GM12878 (cell line): ENCODE measurements around the gene LRRFIP2. TPM values are rescaled to one million over a fixed set of nuclear protein-coding genes. Genes with fewer than 3 reads are reported as not detected.
A peak's percentile ranks its signal among the peaks of the same experiment; 100 is the strongest.

ENCODE experiments used
- ATAC-seq: fragments of 200-7000 bp; cut with Tn5 transposase; 3 replicates; pipeline ENCODE4 v1.9.1; 2020; ENCODE audit warnings: mild to moderate bottlenecking, moderate library complexity
- BruUV-seq: library from RNA; stranded (reverse); fragments of 400-500 nt; replicated peaks from 2 replicates; lab custom pipeline; 2021; lab: Mats Ljungman, UMichigan
- CTCF ChIA-PET: fragments of 300-600 bp; sonication (Branson Sonifier 250); formaldehyde crosslinking; extraction: SDS; loops from one replicate; lab custom pipeline; 2021; ENCODE audit warnings: inconsistent platforms; lab: Yijun Ruan, JAX
- POLR2A ChIA-PET: fragments of 350-600 bp; formaldehyde crosslinking; extraction: SDS; loops from one replicate; lab custom pipeline; 2021; ENCODE audit warnings: inconsistent platforms; lab: Charles Lee
- RAD21 ChIA-PET: fragments of 300-600 bp; sonication (Branson Sonifier 250); formaldehyde crosslinking; loops from one replicate; lab custom pipeline; 2023; ENCODE audit warnings: antibody characterized with exemption; ENCODE audit not compliant: unreplicated experiment; lab: Charles Lee
- SMC1A ChIA-PET: fragments of 300-600 bp; sonication (Branson Sonifier 250); formaldehyde crosslinking; loops from one replicate; lab custom pipeline; 2023; ENCODE audit not compliant: unreplicated experiment, uncharacterized antibody; lab: Charles Lee
- DNase-seq: peaks from one replicate; pipeline ENCODE4 v3.0.0-alpha.2; 2011; ENCODE audit warnings: low read depth, low spot score
- FAIRE-seq: peaks from 3 replicates; lab custom pipeline; 2011; peaks lifted over from hg19 to GRCh38; lab: Jason Lieb, UNC
- H2AFZ ChIP-seq: 2 replicates; pipeline ENCODE4 v1.6.0; 2011; ENCODE audit warnings: low read depth, low read length, control low read depth; ENCODE audit not compliant: control insufficient read depth
- H3K27ac ChIP-seq: 2 replicates; pipeline ENCODE4 v1.5.1; 2011; ENCODE audit warnings: control low read depth; ENCODE audit not compliant: control insufficient read depth, insufficient read depth
- H3K27me3 ChIP-seq, 2 experiments: replicated peaks in 1 of 2; 2 replicates each; pipeline versions ENCODE4 v1.6.0 to v1.6.1; 2011; ENCODE audit warnings: low read length in 1 of 2; ENCODE audit not compliant: control insufficient read depth in 2 of 2, insufficient read depth in 2 of 2
- H3K36me3 ChIP-seq, 2 experiments: 2 replicates each; pipeline ENCODE4 v1.5.1; 2011; ENCODE audit warnings: low read length in 1 of 2; ENCODE audit not compliant: control insufficient read depth in 2 of 2, insufficient read depth in 2 of 2
- H3K4me1 ChIP-seq: 2 replicates; pipeline ENCODE4 v1.6.1; 2011; ENCODE audit warnings: mild to moderate bottlenecking, low read length, moderate library complexity, mixed read lengths; ENCODE audit not compliant: control insufficient read depth, insufficient read depth
- H3K4me2 ChIP-seq: 2 replicates; pipeline ENCODE4 v1.6.0; 2011; ENCODE audit warnings: control low read depth; ENCODE audit not compliant: control insufficient read depth, insufficient read depth
- H3K4me3 ChIP-seq: fragments of 200-600 bp; sonication (generic); 2 replicates; pipeline ENCODE4 v1.5.1; 2016
- H3K79me2 ChIP-seq: 2 replicates; pipeline ENCODE4 v1.6.0; 2011; ENCODE audit warnings: low read length; ENCODE audit not compliant: control insufficient read depth, insufficient read depth
- H3K9ac ChIP-seq: 2 replicates; pipeline ENCODE4 v1.8.0; 2011; ENCODE audit warnings: low read length, control low read depth, mixed read lengths; ENCODE audit not compliant: control insufficient read depth, insufficient read depth
- H3K9me3 ChIP-seq: replicated peaks from 3 replicates; pipeline ENCODE4 v1.5.1; 2011; ENCODE audit warnings: mild to moderate bottlenecking, low read length; ENCODE audit not compliant: control insufficient read depth, insufficient read depth
- H4K20me1 ChIP-seq: 2 replicates; pipeline ENCODE4 v1.6.0; 2011; ENCODE audit not compliant: control insufficient read depth, insufficient read depth
- RCOR1 ChIP-seq: conservative IDR thresholded peaks from 2 replicates; pipeline ENCODE4 v1.6.1; 2012; ENCODE audit warnings: low read depth, low read length, improper control_type of control experiment
- RUNX3 ChIP-seq: IDR thresholded peaks from 2 replicates; pipeline ENCODE4 v1.6.1; 2012; ENCODE audit warnings: low read length, inconsistent platforms
- STAT1 ChIP-seq: fragments of 450-650 bp; conservative IDR thresholded peaks from 2 replicates; pipeline ENCODE4 v1.6.1; 2014; ENCODE audit warnings: antibody characterized with exemption, mild to moderate bottlenecking
- WGBS: methylation state at CpG from one replicate; pipeline ENCODE4 v1.1.6; 2016; ENCODE audit warnings: low lambda C conversion rate; ENCODE audit not compliant: insufficient replicate concordance, insufficient coverage; ENCODE audit errors: missing lambda C conversion rate; 5-methylcytosine and 5-hydroxymethylcytosine counted together
- in situ Hi-C: fragments of 300-500 bp; cut with MboI; formaldehyde crosslinking; loops from 9 replicates; pipeline ENCODE4 v1.14.3; 2018; ENCODE audit warnings: mixed read lengths
- intact Hi-C: fragments of 100-400 bp; cut with micrococcal nuclease; formaldehyde crosslinking; loops from one replicate; pipeline ENCODE4 v1.14.2; 2022; ENCODE audit not compliant: unreplicated experiment
- polyA plus RNA-seq, 11 experiments: library from polyadenylated mRNA; depleted of rRNA in 4 of 11; unstranded in 6 of 11; stranded (reverse) in 5 of 11; fragments of >200 nt; fragmentation: Nextera tagmentation in 4 of 11; fragmentation: Illumina TruSeq in 1 of 11; extraction: Ambion mirVana in 4 of 11; extraction: Trizol in 1 of 11; gene quantifications; 1 replicate in 1 of 11; 2 replicates in 10 of 11; pipeline versions ENCODE4 v1.2.1 to v1.2.3, GENCODE V29; 2011 to 2016; ENCODE audit warnings: inconsistent platforms in 2 of 11, missing spikeins in 2 of 11, low read depth in 1 of 11
- total RNA-seq, 4 experiments: library from RNA; depleted of rRNA in 3 of 4; stranded (reverse); fragments of >200 nt in 3 of 4; fragmentation: Illumina TruSeq in 1 of 4; extraction: Trizol in 1 of 4; gene quantifications; 2 replicates each; pipeline versions ENCODE4 v1.2.1 to v1.2.3, GENCODE V29; 2013 to 2021

Gene LRRFIP2
- total and polyA plus RNA-seq, 10 of the 15 experiments (the other 5 are each of a cell fraction or from before 2014, with no cell fraction given), result 9.7 to 46.9 (median 38.1) TPM

DNA sequence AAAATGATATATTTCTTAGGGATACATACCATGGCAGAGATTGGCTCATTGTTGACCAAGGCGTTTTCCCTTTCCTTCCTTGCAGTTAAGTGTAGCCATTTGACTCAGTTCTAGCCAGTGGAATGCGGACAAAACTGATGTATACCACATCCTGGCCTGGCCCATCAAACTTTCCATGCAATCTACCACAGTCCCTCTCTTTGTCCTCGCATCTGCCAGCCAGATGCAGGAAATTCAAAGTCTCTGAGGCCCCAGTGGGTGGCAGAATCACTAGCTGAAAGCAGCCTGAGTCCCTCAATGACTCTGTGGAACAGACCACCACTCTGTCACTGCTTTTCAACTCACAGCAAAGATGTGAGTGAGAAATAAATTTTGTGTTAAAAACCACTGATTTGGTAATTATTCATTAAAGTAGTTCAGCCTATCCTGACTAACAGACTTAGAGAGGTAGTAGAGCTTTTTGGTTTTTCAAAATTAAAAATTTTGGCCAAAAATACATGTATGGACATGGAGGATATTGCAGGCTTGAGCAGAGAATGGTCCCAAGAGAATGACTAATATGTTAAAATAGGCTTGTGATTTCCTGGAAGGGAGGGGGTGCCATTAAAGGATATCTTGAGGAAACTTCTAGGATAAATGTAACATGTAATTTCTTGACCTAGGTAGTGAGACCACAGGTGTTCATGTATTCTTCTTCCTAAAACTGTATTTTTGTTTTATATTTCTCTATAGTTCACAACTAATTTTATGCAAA lies 10.9 kb downstream of the LRRFIP2 start:
- Histone ChIP-seq H3K36me3 (peaks cover 0 to 1% of the 10 kb centered on the region in 2 experiments; a peak in 1 of 4 replicates), H3K27ac (peak overlapping the region; percentile 59), H3K79me2 (no peaks in the 10 kb centered on the region; the same call in 1 of the 2 replicates), H3K4me1 (peaks cover 14% of the 10 kb centered on the region), H3K9ac (no peak overlapping the region), H4K20me1 (no peaks in the 10 kb centered on the region), H2AFZ (no peak overlapping the region; the same call in 1 of the 2 replicates), H3K4me2 (peak overlapping the region; percentile 54), H3K4me3 (no peak overlapping the region), H3K9me3 (no peaks in the 10 kb centered on the region; the same call in 2 of the 3 replicates), H3K27me3 (no peaks in the 10 kb centered on the region)
- 40% methylated on average over 3 of the region's 3 CpGs for WGBS
- intact Hi-C loops (no loop called here), in situ Hi-C loops (no loop called here)
- FAIRE-seq, result no peak
- ChIA-PET POLR2A (interaction anchor here (1.0 to 1.4 kb wide), 3 partner anchors 9 to 15 kb away, joined by 3 to 4 read pairs (median 3); partner anchors contain the start of gene LRRFIP2), SMC1A (interaction anchor here (1.2 to 3.0 kb wide), 8 partner anchors 14 to 172 kb away, joined by 3 to 16 read pairs (median 4); no protein-coding TSS in a partner anchor), CTCF (interaction anchor here (1.2 to 2.7 kb wide), 5 partner anchors 10 to 139 kb away, joined by 3 to 12 read pairs (median 4); partner anchors contain the start of gene LRRFIP2), RAD21 (interaction anchor here (0.6 kb wide), 1 partner anchor 17 kb away, joined by 3 read pairs; no protein-coding TSS in a partner anchor)
- BruUV-seq, result no TSS peak
- ATAC-seq, result peak; percentile 68
- no peak for DNase-seq
- TF ChIP-seq STAT1 (no peak), RCOR1 (no peak), RUNX3 (peak; percentile 16; the same call in 1 of the 2 replicates)
